OCI-LY7 (cell line): ENCODE results near the gene LRP1-AS. TPM values are rescaled to one million over a fixed set of nuclear protein-coding genes. Genes with fewer than 3 reads are reported as not detected.
"Not testable (repeated sequence)": the region's sequence is repeated elsewhere in the genome, so short reads cannot be mapped to it uniquely, and the experiment has no call there.

Source experiments
- BruUV-seq: library from RNA; stranded (reverse); fragments of 400-500 nt; replicated peaks from 2 replicates; lab custom pipeline; 2021; lab: Mats Ljungman, UMichigan
- CTCF ChIA-PET: fragments of 300-600 bp; sonication (Branson Sonifier 250); formaldehyde crosslinking; loops from one replicate; lab custom pipeline; 2022; ENCODE audit warnings: antibody characterized with exemption; ENCODE audit not compliant: unreplicated experiment; lab: Charles Lee
- POLR2A ChIA-PET: fragments of 300-600 bp; sonication (Branson Sonifier 250); formaldehyde crosslinking; loops from one replicate; lab custom pipeline; 2022; ENCODE audit warnings: antibody characterized with exemption; lab: Charles Lee
- DNase-seq: peaks from one replicate; pipeline ENCODE4 v3.0.0-alpha.2; 2015; ENCODE audit warnings: low spot score
- H2AFZ ChIP-seq: fragments of 200-600 bp; sonication (generic), shearing (Covaris generic); 2 replicates; pipeline ENCODE4 v1.6.1; 2014; ENCODE audit warnings: mild to moderate bottlenecking, antibody characterized with exemption, low read length, moderate library complexity
- H3K27ac ChIP-seq: fragments of 200-600 bp; sonication (generic); 2 replicates; pipeline ENCODE4 v1.5.1; 2014; ENCODE audit warnings: mixed run types, low read depth, mild to moderate bottlenecking, moderate library complexity, low read length, inconsistent platforms; ENCODE audit not compliant: poor library complexity, severe bottlenecking
- H3K36me3 ChIP-seq: fragments of 200-600 bp; sonication (generic); 2 replicates; pipeline ENCODE4 v1.6.1; 2014; ENCODE audit warnings: mild to moderate bottlenecking, antibody characterized with exemption, low read length, moderate library complexity, mixed read lengths; ENCODE audit not compliant: insufficient read depth
- H3K4me1 ChIP-seq: fragments of 200-600 bp; sonication (generic); 2 replicates; pipeline ENCODE4 v1.5.1; 2014; ENCODE audit warnings: mild to moderate bottlenecking, low read length; ENCODE audit not compliant: insufficient read depth, poor library complexity, severe bottlenecking
- H3K4me2 ChIP-seq: fragments of 200-600 bp; sonication (generic); 2 replicates; pipeline ENCODE4 v1.6.1; 2014; ENCODE audit warnings: mild to moderate bottlenecking, low read length
- H3K4me3 ChIP-seq: fragments of 200-600 bp; sonication (generic); 2 replicates; pipeline ENCODE4 v1.5.1; 2014; ENCODE audit warnings: mild to moderate bottlenecking, low read depth, low read length; ENCODE audit not compliant: poor library complexity, severe bottlenecking
- H3K79me2 ChIP-seq: fragments of 200-600 bp; sonication (generic); 2 replicates; pipeline ENCODE4 v1.6.1; 2016; ENCODE audit warnings: low read depth, mild to moderate bottlenecking, low read length, moderate library complexity, mixed read lengths; ENCODE audit not compliant: insufficient read depth
- H3K9me2 ChIP-seq: fragments of 200-600 bp; sonication (generic); 2 replicates; pipeline ENCODE4 v1.6.1; 2016; ENCODE audit warnings: mild to moderate bottlenecking, low read length, mixed read lengths; ENCODE audit not compliant: insufficient read depth
- H3K9me3 ChIP-seq: fragments of 200-600 bp; sonication (generic); 2 replicates; pipeline ENCODE4 v1.6.1; 2014; ENCODE audit warnings: mild to moderate bottlenecking, mixed run types, low read length, mixed read lengths
- H4K20me1 ChIP-seq: fragments of 200-600 bp; sonication (generic); 2 replicates; pipeline ENCODE4 v1.6.1; 2014; ENCODE audit warnings: mild to moderate bottlenecking, antibody characterized with exemption, low read length, moderate library complexity, mixed read lengths; ENCODE audit not compliant: insufficient read depth
- CTCF ChIP-seq: fragments of 200-600 bp; sonication (generic); conservative IDR thresholded peaks from 2 replicates; pipeline ENCODE4 v1.5.1; 2014; ENCODE audit warnings: mild to moderate bottlenecking, antibody characterized with exemption, low read length, moderate library complexity, mixed read lengths
- EZH2phosphoT487 ChIP-seq: fragments of 200-600 bp; sonication (generic); IDR thresholded peaks from 2 replicates; pipeline ENCODE4 v1.6.1; 2018; ENCODE audit warnings: low read depth, borderline replicate concordance, mild to moderate bottlenecking, mixed run types, antibody characterized with exemption, low read length, moderate library complexity, mixed read lengths
- intact Hi-C: fragments of 100-400 bp; cut with micrococcal nuclease; formaldehyde crosslinking; loops from one replicate; pipeline ENCODE4 v1.10.0; 2022; ENCODE audit not compliant: unreplicated experiment
- total RNA-seq, 2 experiments: library from RNA; depleted of rRNA in 1 of 2; stranded (reverse); fragments of >200 nt in 1 of 2; shearing (Covaris generic) in 1 of 2; gene quantifications; 2 replicates each; pipeline ENCODE4 v1.2.3, GENCODE V29; 2014 to 2022

LRP1-AS gene
- total RNA-seq, 2 experiments from 2014 or later, result not detected

GRCh38 chr12:57124261-57124877, 23.1 kb downstream of the LRP1-AS start:
- H3K36me3 ChIP-seq, result no peaks in the 10 kb centered on the region
- no peaks in the 10 kb centered on the region for H4K20me1 ChIP-seq
- DNase-seq, result peak; percentile 78
- H3K9me3 ChIP-seq, result peaks cover 11% of the 10 kb centered on the region; the same call in 1 of the 2 replicates
- ChIA-PET POLR2A (interaction anchor here (0.9 kb wide), 1 partner anchor 59 kb away, joined by 3 read pairs; no protein-coding TSS in a partner anchor), CTCF (interaction anchor here (0.6 to 1.9 kb wide), 4 partner anchors 55 to 1744 kb away, joined by 3 to 8 read pairs (median 3); no protein-coding TSS in a partner anchor)
- H2AFZ ChIP-seq, result no peak overlapping the region
- H3K79me2 ChIP-seq, result no peaks in the 10 kb centered on the region
- TF ChIP-seq CTCF (peak; percentile 98), EZH2phosphoT487 (no peak)
- no peak overlapping the region for H3K4me3 ChIP-seq
- BruUV-seq, result no TSS peak
- peaks cover 5% of the 10 kb centered on the region for H3K4me1 ChIP-seq
- no peaks in the 10 kb centered on the region for H3K9me2 ChIP-seq
- intact Hi-C loops, result loop anchor here (1.0 kb wide), 1 partner anchor 59 kb away; no protein-coding TSS in a partner anchor
- no peak overlapping the region for H3K27ac ChIP-seq
- H3K4me2 ChIP-seq, result no peak overlapping the region

GRCh38 chr12:57123813-57124212, 23.6 kb downstream of the LRP1-AS start:
- no peak for DNase-seq
- Histone ChIP-seq H3K9me2 (no peaks in the 10 kb centered on the region), H2AFZ (no peak overlapping the region), H3K4me1 (peaks cover 9% of the 10 kb centered on the region), H4K20me1 (no peaks in the 10 kb centered on the region), H3K4me2 (no peak overlapping the region), H3K4me3 (no peak overlapping the region), H3K79me2 (no peaks in the 10 kb centered on the region), H3K9me3 (peaks cover 11% of the 10 kb centered on the region; the same call in 1 of the 2 replicates), H3K27ac (no peak overlapping the region), H3K36me3 (no peaks in the 10 kb centered on the region)
- POLR2A ChIA-PET, result interaction anchor here (0.9 kb wide), 1 partner anchor 59 kb away, joined by 3 read pairs; no protein-coding TSS in a partner anchor
- no TSS peak for BruUV-seq
- CTCF ChIA-PET, result interaction anchor here (0.7 to 1.9 kb wide), 3 partner anchors 56 to 92 kb away, joined by 3 to 8 read pairs (median 3); no protein-coding TSS in a partner anchor
- intact Hi-C loops, result loop anchor here (1.0 kb wide), 1 partner anchor 59 kb away; no protein-coding TSS in a partner anchor
- TF ChIP-seq CTCF (no peak), EZH2phosphoT487 (no peak)

GRCh38 chr12:57120718-57121117, 26.7 kb downstream of the LRP1-AS start:
- H3K9me2 ChIP-seq, H3K27ac ChIP-seq, H2AFZ ChIP-seq, H4K20me1 ChIP-seq, H3K4me2 ChIP-seq, DNase-seq, intact Hi-C loops, H3K36me3 ChIP-seq, H3K79me2 ChIP-seq, H3K4me3 ChIP-seq, BruUV-seq: not testable (repeated sequence)
- Histone ChIP-seq H3K9me3 (peaks cover 11% of the 10 kb centered on the region; the same call in 1 of the 2 replicates), H3K4me1 (peaks cover 10% of the 10 kb centered on the region)
- CTCF ChIA-PET, result interaction anchor here (1.0 kb wide), 1 partner anchor 54 kb away, joined by 3 read pairs; no protein-coding TSS in a partner anchor
- POLR2A ChIA-PET, result interaction anchor here (0.6 to 1.2 kb wide), 2 partner anchors 9 to 384 kb away, joined by 3 read pairs; no protein-coding TSS in a partner anchor
